GM19099 (cell line): Measurements from ENCODE around the gene PUM1.

Experiments
- POLR2A ChIP-seq: IDR thresholded peaks from 3 replicates; pipeline ENCODE4 v1.6.1; 2011; ENCODE audit warnings: low read depth; ENCODE audit not compliant: insufficient read length; ENCODE audit errors: extremely low read depth

PUM1 gene

DNA sequence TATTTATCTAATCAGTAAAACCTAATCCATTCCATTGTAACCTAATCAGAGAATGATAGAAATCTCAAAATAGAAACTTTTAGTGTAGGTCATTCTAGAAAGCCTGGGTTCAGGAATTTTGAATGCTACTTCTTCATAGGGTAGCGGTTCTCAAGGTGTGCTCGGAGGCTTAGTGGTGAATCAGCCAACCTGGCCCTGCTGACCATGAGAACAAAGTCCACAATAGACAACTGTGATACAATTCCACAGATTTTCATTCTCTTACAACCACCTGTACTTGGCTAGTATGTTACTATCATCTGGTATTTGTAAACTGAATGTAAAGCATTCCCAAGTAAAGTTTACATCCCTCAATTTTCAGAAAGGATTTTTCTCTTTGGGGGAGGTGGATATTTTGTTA, 7.5 kb upstream of the PUM1 start:
- TF ChIP-seq POLR2A = no peak

DNA sequence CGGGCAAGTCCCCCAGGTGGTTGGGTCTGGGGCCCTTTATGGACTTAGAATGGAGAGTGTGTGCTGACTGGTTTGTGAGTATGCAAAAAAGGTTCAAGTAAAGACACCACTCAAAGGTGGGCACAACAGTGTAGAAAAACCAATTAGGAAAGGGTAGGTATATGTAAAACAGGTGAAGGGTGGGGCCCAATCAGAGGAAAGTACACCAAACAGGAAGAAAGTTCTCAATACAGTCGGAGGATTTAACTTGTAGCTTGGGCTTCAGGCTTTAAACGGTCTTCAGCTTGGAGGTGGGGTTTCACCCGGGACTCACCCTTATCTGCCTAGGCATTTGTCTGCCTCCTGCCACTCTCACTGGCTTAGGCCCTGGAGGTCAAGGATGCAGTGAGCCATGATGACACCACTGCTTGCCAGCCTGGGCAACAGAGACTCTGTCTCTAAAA, 6.8 kb upstream of the PUM1 start:
- TF ChIP-seq POLR2A = no peak

DNA sequence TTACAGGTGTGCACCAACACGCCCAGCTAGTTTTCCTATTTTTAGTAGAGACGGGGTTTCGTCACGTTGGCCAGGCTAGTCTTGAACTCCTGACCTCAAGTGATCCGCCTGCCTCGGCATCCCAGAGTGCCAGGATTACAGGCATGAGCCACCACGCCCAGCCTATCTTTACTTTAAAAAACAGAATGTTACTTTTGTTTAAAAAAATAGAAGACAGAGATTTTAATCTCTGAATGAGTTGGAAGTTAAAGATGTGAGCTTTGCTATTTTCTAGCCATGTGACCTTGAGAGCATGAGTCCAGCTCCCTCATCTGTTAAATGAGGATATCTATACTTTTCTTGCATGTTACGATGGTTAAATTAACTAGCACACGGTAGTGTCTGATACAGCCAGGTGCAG, 3.9 kb upstream of the PUM1 start:
- TF ChIP-seq POLR2A = no peak

DNA sequence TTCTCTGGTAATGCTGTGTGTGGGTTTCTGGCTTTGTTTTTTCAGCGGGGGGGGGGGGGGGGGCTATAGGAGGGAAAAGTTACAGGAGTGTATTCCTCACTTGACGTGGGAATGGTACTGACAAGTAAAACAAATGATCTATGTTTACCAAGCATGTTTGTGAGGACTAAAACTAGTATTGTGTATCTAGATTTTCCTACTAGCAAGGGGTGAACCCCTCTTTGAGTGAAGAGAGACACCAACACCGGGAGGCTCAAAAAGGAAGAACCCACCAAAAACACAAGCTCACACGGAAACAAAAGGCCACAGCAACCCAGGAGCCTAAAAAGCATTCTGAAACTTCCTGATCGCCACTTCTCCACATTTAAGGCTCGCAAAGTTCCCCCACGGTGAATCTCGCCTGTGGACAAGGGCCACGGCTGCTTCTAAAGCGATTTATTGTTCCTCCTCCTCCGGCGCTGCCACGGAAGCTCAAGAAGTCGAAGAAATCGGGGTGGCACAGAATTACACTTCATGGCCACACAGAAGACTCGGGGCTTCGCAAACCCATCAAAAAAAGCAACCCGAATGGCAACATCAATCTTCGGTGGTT, 703 bp downstream of the PUM1 start:
- TF ChIP-seq POLR2A = no peak

DNA sequence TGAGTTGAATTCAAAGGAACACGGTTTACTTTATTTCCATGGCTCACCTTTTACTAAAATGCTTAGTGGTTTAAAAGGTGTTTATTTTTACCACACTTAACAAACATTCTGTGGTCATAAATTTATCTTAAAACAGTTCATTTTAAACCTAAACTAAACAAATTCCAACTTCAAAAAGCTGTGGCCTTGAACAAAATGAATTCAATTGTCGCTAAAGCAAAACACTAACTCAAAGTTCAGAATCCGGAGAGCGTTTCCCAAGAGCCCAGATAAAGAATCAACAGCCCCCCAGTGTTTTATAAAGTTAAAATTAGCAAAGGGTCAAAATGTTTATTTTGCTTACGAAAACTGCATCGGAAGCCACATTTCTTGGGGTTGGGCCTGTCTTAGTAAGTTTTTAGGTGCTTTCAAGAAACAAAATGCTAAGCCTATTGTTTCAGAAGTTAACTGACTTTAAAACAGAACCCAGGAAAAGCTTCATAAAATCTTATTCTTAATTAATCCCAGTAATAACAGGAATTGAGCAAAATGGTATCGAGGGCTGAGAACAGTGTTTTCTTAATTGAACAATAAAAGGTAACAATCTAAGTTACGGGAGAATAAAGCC, 1.3 kb downstream of the PUM1 start:
- no peak for TF ChIP-seq POLR2A

DNA sequence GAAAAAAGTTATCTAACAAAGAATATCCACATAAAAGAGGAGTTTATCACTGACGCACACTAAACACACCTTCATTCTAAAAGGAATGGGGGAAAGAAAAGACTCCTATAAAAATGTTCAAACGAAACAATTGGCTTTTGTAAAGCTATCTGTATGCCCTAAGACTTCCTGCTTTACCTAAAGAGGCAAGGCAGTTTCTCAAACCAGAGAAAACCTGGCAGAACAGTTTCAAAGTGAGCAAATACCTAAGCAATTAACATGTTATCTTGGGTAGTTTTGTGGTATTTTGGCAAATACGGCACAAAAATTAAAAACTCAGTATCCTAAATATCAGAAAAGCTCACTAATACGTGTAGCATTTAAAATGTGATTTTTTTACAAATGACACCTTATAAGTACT, 1.9 kb downstream of the PUM1 start:
- TF ChIP-seq POLR2A = no peak

DNA sequence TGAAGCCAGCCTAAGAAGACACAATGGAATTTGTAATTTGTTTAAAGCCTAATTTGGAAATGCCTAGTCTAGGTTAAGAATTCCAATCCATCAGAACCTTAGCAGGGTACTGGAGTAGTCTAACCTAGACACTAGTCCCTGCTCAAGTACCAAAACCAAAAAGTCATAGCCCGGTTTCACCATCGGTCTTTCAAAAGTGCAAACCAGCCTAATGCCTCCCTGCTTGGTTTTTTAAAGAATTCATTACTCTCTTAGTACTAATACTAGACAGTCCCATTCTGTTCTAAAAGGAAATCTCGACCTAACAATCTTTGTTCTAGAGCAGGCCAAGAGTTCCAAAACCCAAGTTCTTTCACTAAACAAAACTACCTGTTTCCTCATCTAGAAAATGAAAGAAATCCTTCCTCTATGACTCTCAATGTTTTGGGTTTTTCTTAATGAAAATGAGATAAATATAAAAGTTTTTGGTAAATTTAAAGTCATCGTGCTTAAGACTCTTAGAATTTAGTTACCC, 2.6 kb downstream of the PUM1 start:
- no peak for TF ChIP-seq POLR2A

DNA sequence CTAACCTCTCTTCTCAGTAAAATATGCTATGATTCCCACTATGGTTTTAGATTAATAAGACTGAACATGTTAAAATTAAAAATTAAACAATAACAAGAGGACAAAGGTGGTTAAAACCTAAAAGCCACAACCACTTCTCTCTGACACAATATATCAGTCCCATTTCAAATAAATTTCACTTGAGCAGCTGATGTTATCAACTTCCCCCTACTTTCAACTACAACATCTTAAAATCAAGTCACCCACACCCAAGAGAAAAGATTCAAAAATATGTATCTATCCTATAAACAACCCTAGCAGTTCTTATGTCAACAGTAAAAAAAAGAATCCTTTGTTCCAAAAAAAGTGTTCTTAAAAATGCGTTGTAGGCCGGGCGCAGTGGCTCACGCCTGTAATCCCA, 7.5 kb downstream of the PUM1 start:
- TF ChIP-seq POLR2A = no peak

DNA sequence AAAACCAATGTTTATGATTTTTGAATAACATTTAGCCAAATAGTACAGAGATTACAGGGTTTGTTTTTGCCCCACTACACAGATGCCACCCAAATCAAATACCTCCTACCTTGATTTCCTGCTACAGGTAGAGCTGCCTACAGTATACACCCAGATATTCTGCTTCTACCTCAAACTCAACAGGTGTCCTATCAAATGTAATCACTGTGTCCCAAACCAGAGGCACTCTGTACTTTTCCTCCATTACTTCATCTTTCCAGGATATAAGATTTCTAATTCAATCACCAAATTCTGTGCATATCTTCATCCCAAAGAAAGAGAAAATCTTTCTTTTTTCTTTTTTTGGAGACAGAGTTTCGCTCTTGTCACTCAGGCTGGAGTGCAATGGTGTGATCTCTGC, 9.6 kb downstream of the PUM1 start:
- no peak for TF ChIP-seq POLR2A

DNA sequence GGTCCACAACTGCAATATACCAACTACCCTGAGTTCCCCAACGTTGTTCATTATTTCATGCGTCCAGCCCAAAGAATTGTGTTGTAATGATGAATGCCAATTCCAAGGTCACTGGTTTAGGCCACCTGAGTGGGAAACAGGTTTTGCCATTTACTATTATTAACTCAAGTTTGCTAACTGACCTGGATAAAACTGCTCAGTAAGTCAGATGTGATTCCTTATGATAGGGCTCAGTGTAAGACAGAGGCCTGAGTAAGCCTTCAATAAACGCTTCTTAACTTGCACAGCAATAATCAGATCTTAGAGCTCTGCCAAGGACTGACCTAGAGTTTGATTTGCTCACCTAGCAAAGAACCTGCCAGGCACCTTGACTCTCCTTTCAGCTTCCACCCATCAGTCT, 10.0 kb downstream of the PUM1 start:
- no peak for TF ChIP-seq POLR2A

DNA sequence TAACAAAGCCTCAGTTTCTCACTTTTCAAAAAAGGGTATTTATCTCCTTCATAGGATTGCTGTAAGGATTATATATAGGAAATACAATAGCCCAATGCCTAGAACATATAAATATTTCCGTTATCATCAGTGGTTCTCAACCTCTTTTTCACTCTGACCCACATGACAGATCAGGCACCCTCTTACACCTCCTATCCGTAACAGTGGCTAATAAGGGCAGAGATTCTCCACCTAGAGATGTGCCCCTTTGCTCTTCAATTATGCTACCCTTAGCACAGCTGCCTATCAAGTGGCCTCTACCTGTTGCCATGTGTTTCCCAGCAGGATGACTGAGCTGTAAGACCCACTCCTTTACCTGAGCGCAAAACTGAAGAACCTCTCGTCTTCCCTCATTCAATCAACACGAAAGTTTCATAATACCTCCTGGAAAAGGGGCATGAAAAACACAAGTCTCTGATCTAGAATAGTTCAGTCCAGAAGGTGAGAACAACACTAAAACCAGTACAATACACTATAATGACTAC, 10.5 kb downstream of the PUM1 start:
- no peak for TF ChIP-seq POLR2A

DNA sequence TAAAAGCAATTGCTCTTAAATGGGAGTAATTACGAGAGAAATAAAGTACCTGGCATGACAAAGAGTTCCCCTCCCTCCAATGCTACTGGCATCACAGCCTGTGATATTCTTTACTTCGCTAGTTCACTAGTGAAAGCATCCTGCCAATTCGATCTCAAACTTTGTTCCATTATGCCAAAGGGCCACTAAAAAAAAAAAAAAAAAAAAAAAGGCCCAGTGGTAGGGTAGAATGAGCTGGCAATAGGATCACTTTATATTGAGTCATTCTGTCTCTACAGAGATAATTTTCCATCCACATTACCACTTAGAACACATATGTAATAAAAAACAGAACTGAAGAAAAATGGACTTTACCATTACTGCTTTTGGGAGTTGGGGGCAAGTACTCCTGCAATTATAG, 11.2 kb downstream of the PUM1 start:
- no peak for TF ChIP-seq POLR2A

DNA sequence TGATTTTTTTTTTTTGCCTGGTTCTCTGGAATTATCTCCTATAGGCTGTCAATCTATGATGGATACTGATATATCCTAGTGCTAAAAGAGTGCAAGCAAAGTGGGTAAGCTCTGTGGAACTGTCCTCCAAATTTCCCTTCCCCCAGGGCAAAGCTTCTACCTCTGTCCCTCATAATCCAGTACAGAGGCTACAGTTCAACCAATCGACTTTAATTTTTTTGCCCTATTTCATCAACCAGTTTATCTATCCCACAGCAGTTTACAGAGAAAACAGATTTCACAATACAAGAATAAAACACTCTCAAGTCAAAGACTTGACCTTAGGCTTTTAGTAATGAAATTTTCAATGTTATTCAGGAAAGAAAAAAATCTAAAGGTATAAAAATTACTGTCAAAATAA, 13.9 kb downstream of the PUM1 start:
- TF ChIP-seq POLR2A = no peak

DNA sequence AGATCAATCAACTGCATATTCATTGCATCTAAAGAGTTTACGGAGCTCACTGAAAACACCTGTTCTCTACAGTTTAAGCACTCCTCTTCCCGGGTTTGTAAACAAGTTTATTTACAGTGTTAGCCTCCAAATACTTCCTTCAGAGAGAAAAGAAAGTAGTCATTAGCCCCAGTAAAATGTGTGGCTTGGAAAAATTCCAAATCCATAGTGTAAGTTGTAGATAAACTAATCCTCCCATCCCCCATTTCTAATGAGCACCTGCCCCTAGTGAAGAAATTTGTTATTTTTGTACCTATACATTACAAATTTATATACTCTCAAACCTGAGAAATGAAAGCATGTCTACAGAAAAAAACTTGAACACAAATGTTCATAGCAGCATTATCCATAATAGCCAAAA, 21.9 kb downstream of the PUM1 start:
- TF ChIP-seq POLR2A = no peak

DNA sequence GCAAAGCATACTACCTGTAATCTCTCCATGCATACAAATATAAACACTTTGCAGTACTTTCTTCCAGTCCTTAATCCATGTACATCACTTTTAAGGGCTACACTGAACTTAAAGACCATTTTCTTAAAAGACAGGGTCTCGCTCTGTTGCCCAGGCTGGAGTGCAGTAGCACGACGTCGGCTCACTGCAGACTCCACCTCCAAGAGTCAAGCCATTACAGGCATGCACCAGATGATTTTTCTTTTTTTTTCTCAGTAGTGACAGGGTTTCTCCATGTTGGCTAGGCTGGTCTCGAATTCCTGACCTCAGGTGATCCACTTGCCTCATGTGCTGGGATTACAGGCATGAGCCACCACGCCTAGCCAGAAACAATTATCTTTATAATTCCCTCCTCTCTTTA, 22.9 kb downstream of the PUM1 start:
- no peak for TF ChIP-seq POLR2A

DNA sequence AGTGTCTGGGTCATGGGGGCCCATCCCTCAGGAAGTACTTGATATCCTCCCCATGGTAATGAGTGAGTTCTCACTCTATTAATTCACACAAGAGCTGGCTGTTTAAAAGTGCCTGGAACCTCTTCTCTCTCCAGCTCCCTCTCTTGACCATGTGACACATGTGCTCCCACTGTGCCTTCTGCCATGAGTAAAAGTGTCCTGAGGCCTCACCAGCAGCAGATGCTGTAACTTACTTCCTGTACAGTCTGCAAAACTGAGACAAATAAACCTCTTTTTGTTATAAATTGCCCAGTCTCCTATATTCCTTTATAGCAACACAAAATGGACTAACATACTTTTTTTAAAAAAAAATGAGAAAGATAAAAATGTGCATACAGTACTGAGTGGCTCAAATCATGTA, 24.0 kb downstream of the PUM1 start:
- TF ChIP-seq POLR2A = no peak
